SK-N-SH treated with all-trans-retinoic acid at 6 μM for 48 hours (cell line): ENCODE data around the gene XKR8.

Experiments
- BACH2 ChIP-seq: fragments of 250-450 bp; sonication (Bioruptor Pico); IDR thresholded peaks from 2 replicates; pipeline ENCODE4 v1.9.0; 2021; ENCODE audit warnings: mild to moderate bottlenecking, borderline replicate concordance
- GLIS3 ChIP-seq: fragments of 250-450 bp; sonication (Bioruptor Pico); IDR thresholded peaks from 2 replicates; pipeline ENCODE4 v1.5.0; 2020; ENCODE audit warnings: mild to moderate bottlenecking, moderate library complexity
- ZFP3 ChIP-seq: fragments of 250-450 bp; sonication (Bioruptor Pico); IDR thresholded peaks from 2 replicates; pipeline ENCODE4 v1.5.0; 2020; ENCODE audit warnings: mild to moderate bottlenecking, moderate library complexity
- ZNF565 ChIP-seq: fragments of 450-650 bp; formaldehyde crosslinking; conservative IDR thresholded peaks from 2 replicates; pipeline ENCODE4 v1.5.0; 2020; ENCODE audit warnings: low read depth, mild to moderate bottlenecking, moderate library complexity
- TF ChIP-seq, protein P1 (sequence below): fragments of 250-450 bp; sonication (Bioruptor Pico); IDR thresholded peaks from 2 replicates; pipeline ENCODE4 v1.5.1; 2020; ENCODE audit warnings: low read depth, mild to moderate bottlenecking, moderate library complexity

DNA sequence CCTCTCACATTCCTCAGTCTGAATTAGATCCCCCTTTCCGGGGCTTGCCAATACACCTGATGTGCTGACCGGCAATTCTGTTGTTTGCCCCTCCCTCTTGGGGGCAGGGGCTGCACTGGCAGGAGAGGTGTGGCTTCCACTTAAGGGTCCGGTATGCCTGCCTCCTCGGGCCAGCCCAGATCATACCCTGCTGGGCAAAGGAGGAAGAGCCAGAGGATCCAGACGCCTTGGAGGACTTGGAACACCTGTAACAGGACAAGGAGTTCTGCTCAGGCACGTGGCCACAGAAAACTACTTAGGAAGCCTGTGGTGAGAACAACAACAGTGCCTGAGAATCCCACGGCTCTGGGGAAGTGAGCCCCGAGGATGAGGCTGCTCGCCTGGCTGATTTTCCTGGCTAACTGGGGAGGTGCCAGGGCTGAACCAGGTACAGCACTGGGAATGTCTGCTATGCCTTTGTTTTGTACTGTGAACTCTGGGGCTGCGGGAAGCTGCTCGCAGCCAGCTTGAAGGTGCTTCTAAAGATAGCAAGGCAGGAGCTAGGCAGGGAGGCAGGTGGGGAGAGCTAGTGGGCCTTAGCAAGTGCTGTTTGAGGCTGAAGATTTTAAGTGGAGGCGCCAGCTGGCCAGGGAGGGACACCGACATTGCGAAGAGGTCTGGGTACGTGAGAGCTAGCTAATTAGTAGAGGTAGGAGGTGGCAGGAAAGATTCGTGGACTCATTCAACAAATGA, 24.8 kb upstream of the XKR8 start, which contains the start of gene SMPDL3B:
- TF ChIP-seq ZFP3 (CRISPR knock-in tag) (no peak), BACH2 (CRISPR knock-in tag) (no peak), ZNF565 (CRISPR knock-in tag) (no peak), GLIS3 (CRISPR knock-in tag) (no peak)
- TF ChIP-seq, protein P1, sequence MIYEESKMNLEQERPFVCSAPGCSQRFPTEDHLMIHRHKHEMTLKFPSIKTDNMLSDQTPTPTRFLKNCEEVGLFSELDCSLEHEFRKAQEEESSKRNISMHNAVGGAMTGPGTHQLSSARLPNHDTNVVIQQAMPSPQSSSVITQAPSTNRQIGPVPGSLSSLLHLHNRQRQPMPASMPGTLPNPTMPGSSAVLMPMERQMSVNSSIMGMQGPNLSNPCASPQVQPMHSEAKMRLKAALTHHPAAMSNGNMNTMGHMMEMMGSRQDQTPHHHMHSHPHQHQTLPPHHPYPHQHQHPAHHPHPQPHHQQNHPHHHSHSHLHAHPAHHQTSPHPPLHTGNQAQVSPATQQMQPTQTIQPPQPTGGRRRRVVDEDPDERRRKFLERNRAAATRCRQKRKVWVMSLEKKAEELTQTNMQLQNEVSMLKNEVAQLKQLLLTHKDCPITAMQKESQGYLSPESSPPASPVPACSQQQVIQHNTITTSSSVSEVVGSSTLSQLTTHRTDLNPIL (CRISPR knock-in tag) = no peak
